K562 (cell line): Measurements from ENCODE around the gene KRTAP19-4. TPM values are rescaled to one million over a fixed set of nuclear protein-coding genes. Genes with fewer than 3 reads are reported as not detected.

Experiments used
- ATAC-seq: fragments of 200-7000 bp; cut with Tn5 transposase; 3 replicates; pipeline ENCODE4 v1.9.1; 2020; ENCODE audit warnings: moderate library complexity
- BruUV-seq: library from RNA; stranded (reverse); fragments of 400-500 nt; replicated peaks from 2 replicates; lab custom pipeline; 2021; lab: Mats Ljungman, UMichigan
- CTCF ChIA-PET: fragments of 300-600 bp; formaldehyde crosslinking; extraction: SDS; loops from one replicate; lab custom pipeline; 2021; ENCODE audit warnings: low intra/inter-chr PET ratio; lab: Yijun Ruan, JAX
- POLR2A ChIA-PET: fragments of 300-600, 350-650 bp; sonication (Branson Sonifier 250); formaldehyde crosslinking; extraction: SDS; loops from one replicate; lab custom pipeline; 2021; ENCODE audit warnings: antibody characterized with exemption, inconsistent platforms; lab: Yijun Ruan, JAX
- DNase-seq, 4 experiments: peaks; one replicate each; pipeline versions ENCODE4 v3.0.0 to v3.0.0-alpha.2; 2011 to 2018; ENCODE audit warnings: low spot score in 3 of 4, mixed read lengths in 3 of 4; ENCODE audit errors: extremely low read depth in 1 of 4
- FAIRE-seq: peaks from 2 replicates; lab custom pipeline; 2011; peaks lifted over from hg19 to GRCh38; lab: Jason Lieb, UNC
- H2AFZ ChIP-seq: 2 replicates; pipeline ENCODE4 v1.6.0; 2011; ENCODE audit warnings: low read depth, low read length, control low read depth, inconsistent platforms
- H3K27ac ChIP-seq: fragments of 200-600 bp; 3 replicates; pipeline ENCODE4 v1.8.0; 2011; ENCODE audit warnings: low read depth, mild to moderate bottlenecking, control low read depth, inconsistent platforms, low read length, moderate library complexity, mixed read lengths; ENCODE audit errors: extremely low read depth
- H3K27me3 ChIP-seq, 2 experiments: fragments of 300-600 bp in 1 of 2; 2 replicates in 1 of 2; 3 replicates in 1 of 2; pipeline versions ENCODE4 v1.6.0 to v1.8.0; 2011; ENCODE audit warnings: inconsistent platforms in 2 of 2, low read length in 2 of 2, mild to moderate bottlenecking in 1 of 2, mixed read lengths in 1 of 2, moderate library complexity in 1 of 2; ENCODE audit not compliant: control insufficient read depth in 2 of 2, insufficient read depth in 2 of 2
- H3K36me3 ChIP-seq: fragments of 300-600 bp; 3 replicates; pipeline ENCODE4 v1.8.0; 2011; ENCODE audit warnings: mild to moderate bottlenecking, low read length, inconsistent platforms; ENCODE audit not compliant: control insufficient read depth, insufficient read depth
- H3K4me1 ChIP-seq, 2 experiments: fragments of 200-600 bp in 1 of 2; replicated peaks in 1 of 2; 2 replicates in 1 of 2; 3 replicates in 1 of 2; pipeline versions ENCODE4 v1.5.1 to v1.8.0; 2011; ENCODE audit warnings: inconsistent platforms in 2 of 2, low read length in 2 of 2, mild to moderate bottlenecking in 1 of 2, mixed read lengths in 1 of 2, moderate library complexity in 1 of 2; ENCODE audit not compliant: control insufficient read depth in 2 of 2, insufficient read depth in 2 of 2
- H3K4me2 ChIP-seq: 2 replicates; pipeline ENCODE4 v1.6.1; 2011; ENCODE audit warnings: low read length, control low read depth, inconsistent platforms, mixed read lengths; ENCODE audit not compliant: insufficient read depth
- H3K4me3 ChIP-seq: fragments of 200-600 bp; sonication (generic), shearing (Covaris generic); 2 replicates; pipeline ENCODE4 v1.5.1; 2016; ENCODE audit warnings: control low read depth, inconsistent platforms
- H3K79me2 ChIP-seq: fragments of 200-600 bp; 3 replicates; pipeline ENCODE4 v1.8.0; 2011; ENCODE audit warnings: low read length, inconsistent platforms; ENCODE audit not compliant: control insufficient read depth, insufficient read depth
- H3K9ac ChIP-seq, 2 experiments: 2 replicates each; pipeline versions ENCODE4 v1.6.0 to v1.6.1; 2011; ENCODE audit warnings: low read depth in 2 of 2, low read length in 2 of 2, control low read depth in 1 of 2, inconsistent platforms in 1 of 2, mild to moderate bottlenecking in 1 of 2, mixed read lengths in 1 of 2; ENCODE audit not compliant: insufficient read depth in 1 of 2
- H3K9me1 ChIP-seq: one replicate; pipeline ENCODE4 v1.6.0; 2011; ENCODE audit warnings: inconsistent platforms, mild to moderate bottlenecking, low read length, moderate library complexity; ENCODE audit not compliant: control insufficient read depth, insufficient read depth
- H3K9me3 ChIP-seq: replicated peaks from 2 replicates; pipeline ENCODE4 v1.5.1; 2011; ENCODE audit warnings: low read depth, low read length, inconsistent platforms; ENCODE audit not compliant: control insufficient read depth, insufficient read depth
- H4K20me1 ChIP-seq: replicated peaks from 2 replicates; pipeline ENCODE4 v1.6.1; 2011; ENCODE audit warnings: low read length, inconsistent platforms, mixed read lengths; ENCODE audit not compliant: control insufficient read depth, insufficient read depth
- C11orf30 ChIP-seq: fragments of 450-650 bp; IDR thresholded peaks from 2 replicates; pipeline ENCODE4 v1.6.1; 2016; ENCODE audit warnings: low read depth, mild to moderate bottlenecking
- CAMTA2 ChIP-seq: fragments of 250-450 bp; sonication (Bioruptor Pico); conservative IDR thresholded peaks from 2 replicates; pipeline ENCODE4 v1.5.1; 2022
- CTBP1 ChIP-seq: fragments of 450-650 bp; IDR thresholded peaks from 2 replicates; pipeline ENCODE4 v1.6.1; 2016; ENCODE audit warnings: borderline replicate concordance
- ETV6 ChIP-seq, 3 experiments: fragments of 150-350 bp in 1 of 3; sonication (generic) in 1 of 3; formaldehyde crosslinking in 1 of 3; IDR thresholded peaks; 2 replicates each; pipeline versions ENCODE4 v1.6.1 to v1.8.0; 2014 to 2022; ENCODE audit warnings: borderline replicate concordance in 2 of 3, low read depth in 2 of 3, antibody characterized with exemption in 1 of 3, low read length in 1 of 3, mild to moderate bottlenecking in 1 of 3, missing genetic modification reagents in 1 of 3
- GTF2A2 ChIP-seq: IDR thresholded peaks from 2 replicates; pipeline ENCODE4 v1.6.1; 2016; ENCODE audit warnings: mild to moderate bottlenecking, missing genetic modification characterization, missing compliant biosample characterization
- MAFF ChIP-seq: IDR thresholded peaks from 2 replicates; pipeline ENCODE4 v1.6.1; 2012; ENCODE audit warnings: low read length, improper control_type of control experiment
- MAFG ChIP-seq: fragments of 450-650 bp; conservative IDR thresholded peaks from 2 replicates; pipeline ENCODE4 v1.6.1; 2016; ENCODE audit warnings: missing genetic modification characterization, missing compliant biosample characterization
- MNT ChIP-seq, 2 experiments: fragments of 450-650 bp; conservative IDR thresholded peaks; 2 replicates each; pipeline ENCODE4 v1.6.1; 2017; ENCODE audit warnings: mild to moderate bottlenecking in 2 of 2, moderate library complexity in 2 of 2
- PTTG1 ChIP-seq: fragments of 450-650 bp; IDR thresholded peaks from 2 replicates; pipeline ENCODE4 v1.6.1; 2016; ENCODE audit warnings: low read depth, mild to moderate bottlenecking, missing genetic modification characterization, missing compliant biosample characterization
- SMAD1 ChIP-seq: fragments of 150-350 bp; IDR thresholded peaks from 2 replicates; pipeline ENCODE4 v1.6.1; 2014; ENCODE audit warnings: low read length, low read depth; ENCODE audit not compliant: partially characterized antibody
- ZNF316 ChIP-seq: fragments of 450-650 bp; IDR thresholded peaks from 2 replicates; pipeline ENCODE4 v1.6.1; 2016
- ZNF639 ChIP-seq, 2 experiments: fragments of 200-800 bp in 1 of 2; sonication (Bioruptor generic) in 1 of 2; sonication (generic) in 1 of 2; formaldehyde crosslinking in 1 of 2; IDR thresholded peaks in 1 of 2; conservative IDR thresholded peaks in 1 of 2; 2 replicates each; pipeline versions ENCODE4 v1.5.0 to v1.6.1; 2016 to 2020; ENCODE audit warnings: missing compliant biosample characterization in 1 of 2, missing genetic modification characterization in 1 of 2, missing genetic modification reagents in 1 of 2
- WGBS: fragments of 100-300 bp; shearing (Covaris generic); methylation state at CpG from one replicate; pipeline ENCODE4 v1.1.6; 2016; ENCODE audit warnings: low coverage, mixed read lengths; ENCODE audit not compliant: insufficient coverage; ENCODE audit errors: missing lambda C conversion rate; 5-methylcytosine and 5-hydroxymethylcytosine counted together
- in situ Hi-C: fragments of 300-500 bp; cut with MboI; formaldehyde crosslinking; loops from 4 replicates; pipeline ENCODE4 v1.15.0; 2018; ENCODE audit warnings: inconsistent platforms, mixed read lengths
- intact Hi-C: fragments of 100-400 bp; cut with micrococcal nuclease; formaldehyde crosslinking; loops from 2 replicates; pipeline ENCODE4 v1.14.2; 2022
- polyA plus RNA-seq, 8 experiments: library from polyadenylated mRNA; depleted of rRNA in 4 of 8; stranded (reverse) in 5 of 8; unstranded in 3 of 8; fragments of >200 nt; fragmentation: Nextera tagmentation in 2 of 8; fragmentation: Illumina TruSeq in 1 of 8; extraction: Ambion mirVana in 2 of 8; extraction: Trizol in 1 of 8; gene quantifications; 2 replicates each; pipeline versions ENCODE4 v1.2.1 to v1.2.3, GENCODE V29; 2011 to 2014; ENCODE audit warnings: inconsistent platforms in 1 of 8, missing spikeins in 1 of 8
- total RNA-seq, 7 experiments: library from RNA; depleted of rRNA in 6 of 7; stranded (reverse); fragments of >200 nt in 6 of 7; fragmentation: Illumina TruSeq in 2 of 7; extraction: Trizol in 2 of 7; gene quantifications; 2 replicates each; pipeline versions ENCODE4 v1.2.1 to v1.2.3, GENCODE V29; 2011 to 2021; ENCODE audit warnings: low replicate concordance in 1 of 7

Gene KRTAP19-4
- total and polyA plus RNA-seq, 9 of the 15 experiments (the other 6 are each of a cell fraction or from before 2014, with no cell fraction given) = not detected

GRCh38 chr21:30448514-30448913 is 48.5 kb downstream of the KRTAP19-4 start:
- Histone ChIP-seq H3K36me3 (no peaks in the 10 kb centered on the region), H3K27me3 (no peaks in the 10 kb centered on the region), H3K4me3 (no peak overlapping the region), H3K9ac (no peak overlapping the region), H3K9me1 (no peaks in the 10 kb centered on the region), H3K27ac (no peak overlapping the region), H3K9me3 (no peaks in the 10 kb centered on the region), H3K79me2 (no peaks in the 10 kb centered on the region), H2AFZ (no peak overlapping the region), H4K20me1 (no peaks in the 10 kb centered on the region), H3K4me2 (no peak overlapping the region), H3K4me1 (no peaks in the 10 kb centered on the region)
- WGBS = 0% methylated on average over 3 of the region's 3 CpGs
- FAIRE-seq (no peak), DNase-seq (no peak), ATAC-seq (no peak)
- in situ Hi-C loops (no loop called here), intact Hi-C loops (no loop called here)
- CTCF ChIA-PET = no interaction called here
- POLR2A ChIA-PET = no interaction called here
- no TSS peak for BruUV-seq
- 0 out of 2 replicates have a peak, but pooled peaks have one; percentile 15 for TF ChIP-seq MAFF
- TF ChIP-seq MAFG (tag) = peak; percentile 34; the same call in 1 of the 2 replicates
- TF ChIP-seq ZNF316 = peak; percentile 29; the same call in 1 of the 2 replicates
- no peak for TF ChIP-seq PTTG1
- peak; percentile 22; the same call in 1 of the 2 replicates for TF ChIP-seq C11orf30

GRCh38 chr21:30447056-30447455 is 49.9 kb downstream of the KRTAP19-4 start:
- under 1% methylated on average over 4 of the region's 4 CpGs for WGBS
- FAIRE-seq (no peak), DNase-seq (no peak), ATAC-seq (no peak)
- intact Hi-C loops = no loop called here
- no peak overlapping the region for H3K4me3 ChIP-seq
- no peak overlapping the region for H3K4me2 ChIP-seq
- no peak overlapping the region for H3K9ac ChIP-seq
- no peaks in the 10 kb centered on the region for H3K9me1 ChIP-seq
- ChIA-PET POLR2A (no interaction called here), CTCF (no interaction called here)
- no peaks in the 10 kb centered on the region for H3K79me2 ChIP-seq
- in situ Hi-C loops = no loop called here
- no peaks in the 10 kb centered on the region for H4K20me1 ChIP-seq
- no peaks in the 10 kb centered on the region for H3K36me3 ChIP-seq
- no peak overlapping the region for H2AFZ ChIP-seq
- TF ChIP-seq ZNF316 (no peak), ETV6 (IDR thresholded peaks at IDR 0.05; ENCODE audit: borderline replicate concordance in 1 of 2, low read depth in 2 of 2, low read length in 1 of 2) (no peak), ETV6 (CRISPR knock-in tag; IDR thresholded peaks at IDR 0.05; ENCODE audit: borderline replicate concordance) (no peak), CTBP1 (no peak), MNT (conservative IDR thresholded peaks at IDR 0.05) (no peak), CAMTA2 (CRISPR knock-in tag) (no peak), SMAD1 (no peak), GTF2A2 (tag) (no peak), ZNF639 (CRISPR knock-in tag; conservative IDR thresholded peaks at IDR 0.05 in 1 of 2, IDR thresholded peaks at IDR 0.05 in 1 of 2) (no peak)
- no peaks in the 10 kb centered on the region for H3K27me3 ChIP-seq
- no TSS peak for BruUV-seq
- no peaks in the 10 kb centered on the region for H3K9me3 ChIP-seq
- no peak overlapping the region for H3K27ac ChIP-seq
- no peaks in the 10 kb centered on the region for H3K4me1 ChIP-seq
